GM12873 (cell line): ENCODE data around the gene KRT5.

Source experiments
- CTCF ChIP-seq: IDR thresholded peaks from 2 replicates; pipeline ENCODE4 v1.5.1; 2012; ENCODE audit warnings: low read depth, mild to moderate bottlenecking, moderate library complexity, low read length, control low read depth; ENCODE audit not compliant: insufficient read depth; ENCODE audit errors: missing control alignments

Gene KRT5

GRCh38 chr12:52529846-52530245 lies 9.7 kb upstream of the KRT5 start:
- no peak for TF ChIP-seq CTCF

- no peak for TF ChIP-seq CTCF
These were observed 9.2 kb upstream of the KRT5 start for GRCh38 chr12:52529417-52529816.

GRCh38 chr12:52528641-52529143 lies 8.5 kb upstream of the KRT5 start:
- TF ChIP-seq CTCF: no peak

- TF ChIP-seq CTCF: no peak
These were observed 7.1 kb upstream of the KRT5 start for GRCh38 chr12:52527121-52527800.

- TF ChIP-seq CTCF: no peak
These were observed 6.3 kb upstream of the KRT5 start for GRCh38 chr12:52526511-52526951.

GRCh38 chr12:52525661-52526499 lies 5.7 kb upstream of the KRT5 start:
- TF ChIP-seq CTCF: no peak

GRCh38 chr12:52524898-52525591 lies 4.9 kb upstream of the KRT5 start:
- TF ChIP-seq CTCF: no peak
